Measurements from ENCODE around the gene CCDC24. TPM values are rescaled to one million over a fixed set of nuclear protein-coding genes. Genes with fewer than 3 reads are reported as not detected.

Gene CCDC24
- total RNA-seq, 1 donor from 2014 or later, result 3.3 TPM

GRCh38 chr1:43998000-43998378 lies 6.6 kb downstream of the CCDC24 start:
- no peak overlapping the region for H2AFZ ChIP-seq (replicated peaks)
- TF ChIP-seq, protein P1, sequence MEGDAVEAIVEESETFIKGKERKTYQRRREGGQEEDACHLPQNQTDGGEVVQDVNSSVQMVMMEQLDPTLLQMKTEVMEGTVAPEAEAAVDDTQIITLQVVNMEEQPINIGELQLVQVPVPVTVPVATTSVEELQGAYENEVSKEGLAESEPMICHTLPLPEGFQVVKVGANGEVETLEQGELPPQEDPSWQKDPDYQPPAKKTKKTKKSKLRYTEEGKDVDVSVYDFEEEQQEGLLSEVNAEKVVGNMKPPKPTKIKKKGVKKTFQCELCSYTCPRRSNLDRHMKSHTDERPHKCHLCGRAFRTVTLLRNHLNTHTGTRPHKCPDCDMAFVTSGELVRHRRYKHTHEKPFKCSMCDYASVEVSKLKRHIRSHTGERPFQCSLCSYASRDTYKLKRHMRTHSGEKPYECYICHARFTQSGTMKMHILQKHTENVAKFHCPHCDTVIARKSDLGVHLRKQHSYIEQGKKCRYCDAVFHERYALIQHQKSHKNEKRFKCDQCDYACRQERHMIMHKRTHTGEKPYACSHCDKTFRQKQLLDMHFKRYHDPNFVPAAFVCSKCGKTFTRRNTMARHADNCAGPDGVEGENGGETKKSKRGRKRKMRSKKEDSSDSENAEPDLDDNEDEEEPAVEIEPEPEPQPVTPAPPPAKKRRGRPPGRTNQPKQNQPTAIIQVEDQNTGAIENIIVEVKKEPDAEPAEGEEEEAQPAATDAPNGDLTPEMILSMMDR (IDR thresholded peaks at IDR 0.05), result no peak
- TF ChIP-seq EZH2phosphoT487 (IDR thresholded peaks at IDR 0.05) (no peak), EZH2 (IDR thresholded peaks at IDR 0.05) (no peak)
- H3K9me3 ChIP-seq (ENCODE audit: low read depth), result no peaks in the 10 kb centered on the region
- H3K9ac ChIP-seq, result no peak overlapping the region
- Mint-ChIP-seq H3K4me1 (peaks cover 42% of the 10 kb centered on the region), H3K4me3 (peak overlapping the region; percentile 27), H3K9me3 (no peaks in the 10 kb centered on the region), H3K27ac (no peak overlapping the region), H3K36me3 (peaks cover 3% of the 10 kb centered on the region), H3K27me3 (ENCODE audit: insufficient read depth, low read depth) (peaks cover 6% of the 10 kb centered on the region)
- H3K27me3 ChIP-seq, result no peaks in the 10 kb centered on the region
- no peak overlapping the region for H3K4me3 ChIP-seq
- no peaks in the 10 kb centered on the region for H3K36me3 ChIP-seq
- no peak for DNase-seq (ENCODE audit: low spot score)
- peaks cover 21% of the 10 kb centered on the region for H4K20me1 ChIP-seq (ENCODE audit: low read depth)
- peaks cover 10% of the 10 kb centered on the region for H3K4me1 ChIP-seq
- no peak overlapping the region for H3K4me2 ChIP-seq
- peaks cover 8% of the 10 kb centered on the region for H3F3A ChIP-seq (ENCODE audit: low read depth)
- no peaks in the 10 kb centered on the region for H3K79me2 ChIP-seq (ENCODE audit: low read depth)
- H3K27ac ChIP-seq, result no peak overlapping the region

DNA sequence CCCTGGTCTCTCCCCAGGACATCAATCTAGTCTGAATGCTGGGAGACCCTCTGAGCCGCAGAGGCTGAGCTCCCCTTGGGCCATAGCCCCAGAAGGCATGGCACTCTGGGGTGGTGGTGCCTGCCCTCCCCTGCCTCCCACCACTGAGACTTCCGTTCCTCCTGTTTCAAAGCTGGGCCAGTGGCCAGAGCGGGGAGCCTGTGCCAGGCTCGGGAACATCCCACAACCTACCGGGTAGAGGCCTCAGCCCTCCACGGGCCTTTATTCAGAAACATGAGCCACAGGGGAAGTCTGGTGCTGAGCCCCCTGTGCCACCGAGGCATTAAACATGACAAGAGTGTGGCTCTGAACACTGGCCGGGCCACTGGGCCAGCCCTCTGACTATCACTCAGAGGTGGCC lies 8.1 kb downstream of the CCDC24 start:
- peaks cover 8% of the 10 kb centered on the region for H3F3A ChIP-seq (ENCODE audit: low read depth)
- no peaks in the 10 kb centered on the region for H3K79me2 ChIP-seq (ENCODE audit: low read depth)
- H3K27me3 Mint-ChIP-seq (ENCODE audit: insufficient read depth, low read depth), result peaks cover 5% of the 10 kb centered on the region
- H3K9ac ChIP-seq, result no peak overlapping the region
- no peak overlapping the region for H3K27ac ChIP-seq
- H3K4me1 Mint-ChIP-seq, result peaks cover 42% of the 10 kb centered on the region
- H3K36me3 Mint-ChIP-seq, result peaks cover 3% of the 10 kb centered on the region
- TF ChIP-seq EZH2 (IDR thresholded peaks at IDR 0.05), result no peak
- TF ChIP-seq, protein P1 (IDR thresholded peaks at IDR 0.05), result no peak
- no peak for TF ChIP-seq EZH2phosphoT487 (IDR thresholded peaks at IDR 0.05)
- no peak for DNase-seq (ENCODE audit: low spot score)
- no peak overlapping the region for H3K4me3 Mint-ChIP-seq
- no peaks in the 10 kb centered on the region for H3K9me3 Mint-ChIP-seq
- no peak overlapping the region for H3K4me3 ChIP-seq
- no peaks in the 10 kb centered on the region for H3K9me3 ChIP-seq (ENCODE audit: low read depth)
- H3K4me1 ChIP-seq, result peaks cover 10% of the 10 kb centered on the region
- H3K27ac Mint-ChIP-seq, result no peak overlapping the region
- peaks cover 21% of the 10 kb centered on the region for H4K20me1 ChIP-seq (ENCODE audit: low read depth)
- H2AFZ ChIP-seq (replicated peaks), result no peak overlapping the region
- no peaks in the 10 kb centered on the region for H3K36me3 ChIP-seq
- H3K27me3 ChIP-seq, result no peaks in the 10 kb centered on the region
- no peak overlapping the region for H3K4me2 ChIP-seq

DNA sequence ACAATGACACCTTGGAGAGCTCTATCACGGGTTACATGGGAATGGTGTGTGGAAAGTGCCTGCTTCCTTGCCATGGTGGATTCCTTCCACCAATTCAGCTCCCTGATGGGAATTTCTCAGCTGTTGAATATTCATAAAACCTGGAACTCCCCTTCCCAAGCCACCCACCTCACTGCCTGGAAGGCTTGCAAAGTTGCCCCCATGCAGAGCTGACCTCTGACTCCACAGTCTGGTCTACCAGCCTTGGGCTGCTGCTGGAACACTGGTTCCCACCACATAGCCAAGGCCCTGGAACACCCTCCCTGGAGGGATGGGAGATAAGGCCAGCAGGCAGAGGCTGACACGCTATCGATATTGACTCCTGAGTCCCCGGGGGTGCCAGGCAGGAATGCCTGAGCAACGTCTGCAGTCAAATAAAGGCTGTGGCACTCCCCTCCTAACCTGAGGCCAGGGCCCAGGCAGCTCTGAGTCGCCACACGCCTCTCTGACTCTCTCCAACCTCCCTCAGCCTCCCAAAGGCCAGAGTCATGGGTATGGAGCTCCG lies 8.8 kb downstream of the CCDC24 start:
- Mint-ChIP-seq H3K9me3 (no peaks in the 10 kb centered on the region), H3K36me3 (peaks cover 3% of the 10 kb centered on the region), H3K4me3 (no peak overlapping the region), H3K4me1 (peaks cover 39% of the 10 kb centered on the region), H3K27ac (no peak overlapping the region), H3K27me3 (ENCODE audit: insufficient read depth, low read depth) (peaks cover 2% of the 10 kb centered on the region)
- Histone ChIP-seq H3K9me3 (ENCODE audit: low read depth) (no peaks in the 10 kb centered on the region), H3K27me3 (no peaks in the 10 kb centered on the region), H3K4me1 (peaks cover 10% of the 10 kb centered on the region), H4K20me1 (ENCODE audit: low read depth) (peaks cover 19% of the 10 kb centered on the region), H3K36me3 (no peaks in the 10 kb centered on the region), H3K79me2 (ENCODE audit: low read depth) (no peaks in the 10 kb centered on the region), H3K27ac (no peak overlapping the region), H2AFZ (replicated peaks) (no peak overlapping the region), H3F3A (ENCODE audit: low read depth) (peaks cover 8% of the 10 kb centered on the region), H3K9ac (no peak overlapping the region), H3K4me2 (no peak overlapping the region), H3K4me3 (no peak overlapping the region)
- TF ChIP-seq EZH2 (IDR thresholded peaks at IDR 0.05) (no peak), EZH2phosphoT487 (IDR thresholded peaks at IDR 0.05) (no peak)
- TF ChIP-seq, protein P1 (IDR thresholded peaks at IDR 0.05), result no peak
- no peak for DNase-seq (ENCODE audit: low spot score)
